AG04450 (cell line): ENCODE measurements around the gene MEF2A. TPM values are rescaled to one million over a fixed set of nuclear protein-coding genes. Genes with fewer than 3 reads are reported as not detected.

Source experiments
- CTCF ChIA-PET: fragments of 300-600, 350-600 bp; formaldehyde crosslinking; extraction: SDS; loops from one replicate; lab custom pipeline; 2022; ENCODE audit warnings: antibody characterized with exemption, inconsistent platforms; lab: Charles Lee
- POLR2A ChIA-PET: fragments of 350-600 bp; formaldehyde crosslinking; extraction: SDS; loops from one replicate; lab custom pipeline; 2021; ENCODE audit warnings: antibody characterized with exemption, inconsistent platforms; lab: Yijun Ruan, JAX
- DNase-seq: peaks from one replicate; pipeline ENCODE4 v3.0.0-alpha.2; 2011; ENCODE audit warnings: low read depth, low spot score
- H3K27ac ChIP-seq: one replicate; pipeline ENCODE4 v1.5.1; 2012; ENCODE audit warnings: low read depth, low read length, control low read depth
- H3K27me3 ChIP-seq: one replicate; pipeline ENCODE4 v1.6.0; 2012; ENCODE audit warnings: low read length; ENCODE audit not compliant: control insufficient read depth, insufficient read depth
- H3K4me3 ChIP-seq: 2 replicates; pipeline ENCODE4 v1.5.1; 2011; ENCODE audit warnings: mild to moderate bottlenecking, low read depth, low read length, control low read depth
- H3K9me3 ChIP-seq: 2 replicates; pipeline ENCODE4 v1.5.1; 2012; ENCODE audit warnings: low read length; ENCODE audit not compliant: control insufficient read depth, insufficient read depth
- polyA plus RNA-seq: library from polyadenylated mRNA; depleted of rRNA; stranded (reverse); fragments of >200 nt; gene quantifications from 2 replicates; pipeline ENCODE4 v1.2.3, GENCODE V29; 2011
- TF ChIP-seq, protein P1 (sequence below): IDR thresholded peaks from 2 replicates; pipeline ENCODE4 v1.5.1; 2011; ENCODE audit warnings: low read depth, low read length, control low read depth, inconsistent platforms

Gene MEF2A
- polyA plus RNA-seq, 1 experiment: 40.9 TPM

- Histone ChIP-seq H3K9me3 (no peaks in the 10 kb centered on the region), H3K27me3 (peaks cover 2% of the 10 kb centered on the region), H3K4me3 (no peak overlapping the region), H3K27ac (no peak overlapping the region)
- ChIA-PET POLR2A (no interaction called here), CTCF (no interaction called here)
- DNase-seq: no peak
- TF ChIP-seq, protein P1, sequence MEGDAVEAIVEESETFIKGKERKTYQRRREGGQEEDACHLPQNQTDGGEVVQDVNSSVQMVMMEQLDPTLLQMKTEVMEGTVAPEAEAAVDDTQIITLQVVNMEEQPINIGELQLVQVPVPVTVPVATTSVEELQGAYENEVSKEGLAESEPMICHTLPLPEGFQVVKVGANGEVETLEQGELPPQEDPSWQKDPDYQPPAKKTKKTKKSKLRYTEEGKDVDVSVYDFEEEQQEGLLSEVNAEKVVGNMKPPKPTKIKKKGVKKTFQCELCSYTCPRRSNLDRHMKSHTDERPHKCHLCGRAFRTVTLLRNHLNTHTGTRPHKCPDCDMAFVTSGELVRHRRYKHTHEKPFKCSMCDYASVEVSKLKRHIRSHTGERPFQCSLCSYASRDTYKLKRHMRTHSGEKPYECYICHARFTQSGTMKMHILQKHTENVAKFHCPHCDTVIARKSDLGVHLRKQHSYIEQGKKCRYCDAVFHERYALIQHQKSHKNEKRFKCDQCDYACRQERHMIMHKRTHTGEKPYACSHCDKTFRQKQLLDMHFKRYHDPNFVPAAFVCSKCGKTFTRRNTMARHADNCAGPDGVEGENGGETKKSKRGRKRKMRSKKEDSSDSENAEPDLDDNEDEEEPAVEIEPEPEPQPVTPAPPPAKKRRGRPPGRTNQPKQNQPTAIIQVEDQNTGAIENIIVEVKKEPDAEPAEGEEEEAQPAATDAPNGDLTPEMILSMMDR: no peak
Measured at GRCh38 chr15:99554880-99555488, 10.8 kb upstream of the MEF2A start.

- Histone ChIP-seq H3K27ac (no peak overlapping the region), H3K27me3 (no peaks in the 10 kb centered on the region), H3K9me3 (no peaks in the 10 kb centered on the region), H3K4me3 (no peak overlapping the region)
- CTCF ChIA-PET: no interaction called here
- TF ChIP-seq, protein P1: no peak
- POLR2A ChIA-PET: no interaction called here
- no peak for DNase-seq
Measured at GRCh38 chr15:99556011-99556410, 9.8 kb upstream of the MEF2A start.

DNA sequence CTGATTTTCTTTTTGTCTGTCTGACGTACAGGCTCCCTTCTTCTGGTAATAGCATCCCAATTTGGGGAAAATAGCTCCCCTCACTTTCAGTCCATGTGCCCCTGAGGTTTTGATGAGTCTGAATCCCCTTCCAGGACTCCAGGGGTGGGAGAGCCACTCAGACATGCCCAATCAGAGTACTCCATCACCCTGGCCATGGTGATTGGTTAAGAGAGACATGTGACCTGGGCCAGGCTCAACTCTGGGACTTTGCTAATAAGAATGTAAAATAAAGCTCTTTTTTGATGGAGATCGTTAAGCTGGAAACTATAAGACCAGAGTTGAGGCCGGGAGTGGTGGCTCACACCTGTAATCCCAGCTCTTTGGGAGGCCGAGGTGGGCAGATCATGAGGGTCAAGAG, 9.2 kb upstream of the MEF2A start:
- ChIA-PET POLR2A (no interaction called here), CTCF (interaction anchor here (1.2 kb wide), 1 partner anchor 10 kb away, joined by 3 read pairs; no protein-coding TSS in a partner anchor)
- TF ChIP-seq, protein P1: no peak
- Histone ChIP-seq H3K9me3 (no peaks in the 10 kb centered on the region), H3K27me3 (no peaks in the 10 kb centered on the region), H3K4me3 (no peak overlapping the region), H3K27ac (no peak overlapping the region)
- DNase-seq: no peak

GRCh38 chr15:99558084-99558483, 7.7 kb upstream of the MEF2A start:
- TF ChIP-seq, protein P1: no peak
- Histone ChIP-seq H3K4me3 (no peak overlapping the region), H3K27me3 (peaks cover 4% of the 10 kb centered on the region), H3K27ac (no peak overlapping the region), H3K9me3 (no peaks in the 10 kb centered on the region)
- ChIA-PET POLR2A (no interaction called here), CTCF (no interaction called here)
- DNase-seq: no peak

DNA sequence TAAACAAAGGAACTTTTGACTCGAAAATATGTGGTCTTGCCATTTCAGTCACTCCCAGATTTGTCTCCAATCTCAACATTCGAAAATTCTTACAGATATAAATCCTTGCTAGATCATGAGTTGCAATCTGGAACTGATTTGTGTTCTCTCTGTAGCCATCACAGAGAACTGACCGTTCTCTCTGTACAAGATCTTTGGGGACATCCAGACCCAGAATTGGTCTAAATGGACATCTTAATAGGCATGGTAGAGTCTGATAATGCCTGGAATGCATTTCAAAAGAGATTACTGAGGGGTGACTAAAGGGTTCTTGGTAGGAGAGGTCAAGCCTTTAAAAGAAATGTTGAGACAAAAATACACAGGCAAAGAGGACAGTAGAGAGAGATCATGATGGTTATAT, 7.2 kb upstream of the MEF2A start:
- no peak for DNase-seq
- no peaks in the 10 kb centered on the region for H3K9me3 ChIP-seq
- H3K27ac ChIP-seq: no peak overlapping the region
- peaks cover 4% of the 10 kb centered on the region for H3K27me3 ChIP-seq
- TF ChIP-seq, protein P1: no peak
- no peak overlapping the region for H3K4me3 ChIP-seq
- ChIA-PET POLR2A (no interaction called here), CTCF (no interaction called here)
